Forelimb muscle (tissue), 1 donor: ENCODE results near the gene USP14. TPM values are rescaled to one million over a fixed set of nuclear protein-coding genes. Genes with fewer than 3 reads are reported as not detected.

Experiments
- DNase-seq: peaks from one replicate; pipeline ENCODE4 v3.0.0-alpha.2; 2013; ENCODE audit warnings: low read depth
- polyA plus RNA-seq: library from polyadenylated mRNA; unstranded; fragments of 120-200 nt; gene quantifications from one replicate; pipeline ENCODE4 v1.2.1, GENCODE V29; 2013; ENCODE audit not compliant: insufficient read length

USP14 gene
- polyA plus RNA-seq, 1 donor: 60.2 TPM

- DNase-seq: no peak
These were observed 1.6 kb downstream of the USP14 start for GRCh38 chr18:159933-160332.

GRCh38 chr18:160831-161570, 2.6 kb downstream of the USP14 start:
- DNase-seq: no peak

- no peak for DNase-seq
These were observed 14.0 kb downstream of the USP14 start for GRCh38 chr18:172361-172760.

GRCh38 chr18:179499-179898, 21.1 kb downstream of the USP14 start:
- DNase-seq: no peak

GRCh38 chr18:181711-182110, 23.4 kb downstream of the USP14 start:
- no peak for DNase-seq

GRCh38 chr18:183769-184168, 25.4 kb downstream of the USP14 start:
- no peak for DNase-seq

GRCh38 chr18:189254-189653, 30.9 kb downstream of the USP14 start:
- DNase-seq: no peak

- DNase-seq: no peak
These were observed 33.4 kb downstream of the USP14 start for GRCh38 chr18:191725-192124.

- DNase-seq: no peak
These were observed 34.4 kb downstream of the USP14 start for GRCh38 chr18:192801-193200.

GRCh38 chr18:195651-196050, 37.3 kb downstream of the USP14 start:
- no peak for DNase-seq

GRCh38 chr18:199214-199613, 40.9 kb downstream of the USP14 start:
- DNase-seq: no peak

GRCh38 chr18:199768-200167, 41.4 kb downstream of the USP14 start:
- DNase-seq: no peak

- DNase-seq: no peak
These were observed 51.7 kb downstream of the USP14 start for GRCh38 chr18:210075-210474.

- no peak for DNase-seq
These were observed 52.4 kb downstream of the USP14 start for GRCh38 chr18:210733-211132.

- DNase-seq: no peak
These were observed 53.2 kb downstream of the USP14 start for GRCh38 chr18:211582-211981.

GRCh38 chr18:212780-213179, 54.4 kb downstream of the USP14 start:
- DNase-seq: no peak

- DNase-seq: no peak
These were observed 55.1 kb downstream of the USP14 start for GRCh38 chr18:213505-213904.

GRCh38 chr18:213966-214365, 55.6 kb downstream of the USP14 start:
- DNase-seq: no peak

- DNase-seq: no peak
These were observed 57.2 kb downstream of the USP14 start for GRCh38 chr18:215448-216010.

GRCh38 chr18:217532-218336, 59.4 kb downstream of the USP14 start:
- no peak for DNase-seq

GRCh38 chr18:220708-221107, 62.4 kb downstream of the USP14 start:
- no peak for DNase-seq

- no peak for DNase-seq
These were observed 67.4 kb downstream of the USP14 start for GRCh38 chr18:225745-226144.

- no peak for DNase-seq
These were observed 69.0 kb downstream of the USP14 start for GRCh38 chr18:227374-227773.
